GM13977 (cell line): ENCODE results near the gene ILK.

ENCODE experiments used
- DNase-seq: peaks from one replicate; pipeline ENCODE4 v3.0.0; 2012; ENCODE audit warnings: low spot score
- in situ Hi-C: fragments of 300-500 bp; cut with MboI; formaldehyde crosslinking; loops from one replicate; pipeline ENCODE4 v1.12.0; 2022; ENCODE audit warnings: low sequenced_read_pairs, low pct_unique_long_range_greater_than_20kb, mixed read lengths, inconsistent platforms; ENCODE audit not compliant: unreplicated experiment
- TF ChIP-seq, protein P1 (sequence below): IDR thresholded peaks from 2 replicates; pipeline ENCODE4 v1.5.1; 2012; ENCODE audit warnings: mild to moderate bottlenecking, control low read depth; ENCODE audit not compliant: insufficient read depth; ENCODE audit errors: extremely low read depth, missing control alignments

The ILK gene

DNA sequence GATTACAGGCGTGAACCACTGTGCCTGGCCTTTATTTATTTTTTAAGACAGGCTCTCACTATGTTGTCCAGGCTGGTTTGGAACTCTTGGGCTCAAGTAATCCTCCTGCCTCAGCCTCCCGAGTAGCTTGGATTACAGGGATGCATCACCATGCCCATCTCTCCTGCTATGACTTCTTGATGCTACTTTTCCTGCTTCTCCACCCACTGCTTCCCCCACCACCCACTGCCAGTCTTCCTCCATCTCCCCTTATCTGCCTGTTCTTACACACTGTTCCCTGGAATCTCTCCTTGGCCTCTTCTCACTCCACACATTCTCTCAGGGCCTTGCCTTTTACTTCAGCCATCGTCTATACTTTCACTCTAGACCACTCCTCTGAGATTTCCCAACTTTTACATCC lies 32.9 kb downstream of the ILK start:
- TF ChIP-seq, protein P1, sequence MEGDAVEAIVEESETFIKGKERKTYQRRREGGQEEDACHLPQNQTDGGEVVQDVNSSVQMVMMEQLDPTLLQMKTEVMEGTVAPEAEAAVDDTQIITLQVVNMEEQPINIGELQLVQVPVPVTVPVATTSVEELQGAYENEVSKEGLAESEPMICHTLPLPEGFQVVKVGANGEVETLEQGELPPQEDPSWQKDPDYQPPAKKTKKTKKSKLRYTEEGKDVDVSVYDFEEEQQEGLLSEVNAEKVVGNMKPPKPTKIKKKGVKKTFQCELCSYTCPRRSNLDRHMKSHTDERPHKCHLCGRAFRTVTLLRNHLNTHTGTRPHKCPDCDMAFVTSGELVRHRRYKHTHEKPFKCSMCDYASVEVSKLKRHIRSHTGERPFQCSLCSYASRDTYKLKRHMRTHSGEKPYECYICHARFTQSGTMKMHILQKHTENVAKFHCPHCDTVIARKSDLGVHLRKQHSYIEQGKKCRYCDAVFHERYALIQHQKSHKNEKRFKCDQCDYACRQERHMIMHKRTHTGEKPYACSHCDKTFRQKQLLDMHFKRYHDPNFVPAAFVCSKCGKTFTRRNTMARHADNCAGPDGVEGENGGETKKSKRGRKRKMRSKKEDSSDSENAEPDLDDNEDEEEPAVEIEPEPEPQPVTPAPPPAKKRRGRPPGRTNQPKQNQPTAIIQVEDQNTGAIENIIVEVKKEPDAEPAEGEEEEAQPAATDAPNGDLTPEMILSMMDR, result no peak

DNA sequence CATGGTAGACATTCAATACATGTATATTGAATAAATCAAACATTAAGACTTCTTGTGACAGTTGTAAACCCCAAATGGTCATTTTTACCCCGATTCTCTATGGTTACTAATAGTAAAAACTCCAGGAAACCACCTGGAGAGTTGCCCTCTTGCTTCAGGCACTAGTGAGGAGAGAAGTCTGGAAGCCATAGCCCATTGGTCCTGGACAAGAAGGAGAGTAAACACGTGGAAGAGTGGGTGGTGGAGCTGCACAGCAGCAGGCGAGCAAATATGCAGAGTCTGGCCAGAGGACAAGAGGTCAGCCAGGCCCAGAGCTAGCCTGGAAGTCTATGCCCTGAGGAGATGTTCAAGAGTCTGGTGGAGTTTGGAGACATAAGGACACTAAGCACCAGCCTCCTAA lies 34.3 kb downstream of the ILK start:
- in situ Hi-C loops, result no loop called here

More for the DNA sequence above, 32.9 kb downstream of the ILK start:
- in situ Hi-C loops, result no loop called here
- DNase-seq, result no peak

DNA sequence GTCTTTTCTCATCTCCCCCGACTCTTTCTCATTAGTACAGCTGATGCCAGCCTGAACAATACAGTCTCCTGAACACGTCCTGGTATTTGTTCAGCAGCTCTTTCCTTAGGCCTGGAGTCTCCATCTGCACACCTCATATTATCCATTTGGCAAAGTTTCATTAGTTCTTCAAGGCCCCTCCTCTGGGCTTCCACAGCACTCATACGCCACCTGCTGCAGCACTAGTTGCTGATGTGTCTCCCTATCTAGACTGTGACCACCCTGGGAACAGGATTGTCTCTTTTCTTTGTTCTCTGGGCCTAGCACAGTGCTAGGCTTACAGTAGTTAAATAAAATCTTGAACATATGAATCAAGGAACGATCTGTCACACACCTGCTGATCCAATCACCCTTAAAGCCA lies 34.9 kb downstream of the ILK start:
- no peak for DNase-seq
- in situ Hi-C loops, result no loop called here
- TF ChIP-seq, protein P1, result no peak

More for the DNA sequence above, 34.3 kb downstream of the ILK start:
- TF ChIP-seq, protein P1, result no peak
- no peak for DNase-seq

DNA sequence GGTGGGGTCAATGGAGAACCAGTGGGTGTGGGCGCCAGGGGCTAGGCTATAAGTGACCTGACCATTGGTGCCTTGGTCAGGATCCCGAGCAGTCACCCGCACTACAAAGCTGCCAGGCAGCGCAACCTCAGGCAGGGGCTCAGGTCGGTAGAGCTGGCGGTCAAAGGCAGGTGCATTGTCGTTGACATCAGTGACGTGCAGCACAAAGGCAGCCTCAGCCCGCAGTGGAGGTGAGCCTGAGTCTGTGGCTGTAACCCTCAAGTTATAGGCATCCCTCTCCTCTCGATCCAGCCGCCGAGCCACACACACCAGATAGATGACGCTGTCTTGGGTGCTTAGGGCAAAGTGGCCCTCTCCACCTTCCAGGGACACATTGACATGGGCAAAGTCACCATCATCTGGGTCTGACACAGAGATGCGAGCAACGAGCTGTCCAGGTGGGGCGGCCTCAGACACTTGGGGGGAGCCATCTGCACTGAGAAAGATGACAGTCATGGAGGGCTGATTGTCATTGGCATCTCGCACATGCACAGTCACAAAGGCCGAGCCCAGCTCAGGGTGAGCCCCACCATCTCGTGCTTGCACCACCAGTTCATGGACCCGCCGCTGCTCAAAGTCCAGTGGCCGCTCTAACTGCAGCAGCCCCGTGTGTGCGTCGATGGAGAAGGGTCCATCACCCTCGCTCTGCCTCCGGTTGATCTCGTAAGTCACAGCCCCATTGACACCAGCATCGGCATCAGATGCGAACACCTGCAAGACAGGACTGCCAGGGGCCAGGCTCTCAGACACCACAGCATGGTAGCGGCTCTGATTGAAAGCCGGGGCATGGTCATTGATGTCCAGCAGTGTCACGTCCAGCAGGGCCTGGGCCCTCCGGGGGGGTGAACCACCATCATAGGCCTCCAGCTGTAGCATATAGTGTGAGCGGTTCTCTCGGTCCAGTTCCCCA lies 36.7 kb downstream of the ILK start:
- DNase-seq, result no peak
- TF ChIP-seq, protein P1, result no peak
- in situ Hi-C loops, result no loop called here

DNA sequence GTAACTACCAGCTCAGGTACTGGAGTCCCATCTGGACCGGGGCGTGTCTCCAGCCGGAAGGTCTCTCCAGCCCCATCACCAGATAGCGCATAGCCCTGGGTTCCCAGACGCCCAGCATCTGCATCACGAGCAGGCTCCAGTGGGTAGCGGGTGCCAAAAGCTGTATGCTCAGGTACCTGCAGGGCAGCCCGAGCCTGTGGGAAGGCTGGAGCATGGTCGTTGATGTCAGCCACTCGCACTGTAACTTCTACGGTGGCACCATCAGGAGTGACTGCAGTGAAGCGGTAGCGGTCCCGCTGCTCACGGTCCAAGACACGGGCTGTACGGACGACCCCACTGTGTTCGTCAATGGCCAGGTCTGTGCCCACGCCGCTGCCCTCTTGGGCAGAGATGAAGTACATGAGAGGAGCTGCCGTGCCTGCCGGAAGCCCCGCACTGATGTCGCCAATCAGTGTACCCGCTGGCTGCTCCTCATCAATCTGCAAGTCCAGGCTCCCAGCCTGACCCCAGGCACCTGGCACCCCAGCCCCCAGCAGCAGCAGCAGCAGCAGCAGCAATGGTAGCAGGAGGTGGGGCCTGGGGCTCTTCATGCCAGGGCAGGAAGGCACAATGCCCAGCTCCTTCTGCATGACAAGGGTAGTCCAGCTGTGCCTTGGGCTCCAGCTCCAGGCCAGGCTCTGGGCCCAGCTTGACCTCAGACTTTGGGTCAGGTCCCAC lies 37.6 kb downstream of the ILK start:
- TF ChIP-seq, protein P1, result no peak

DNA sequence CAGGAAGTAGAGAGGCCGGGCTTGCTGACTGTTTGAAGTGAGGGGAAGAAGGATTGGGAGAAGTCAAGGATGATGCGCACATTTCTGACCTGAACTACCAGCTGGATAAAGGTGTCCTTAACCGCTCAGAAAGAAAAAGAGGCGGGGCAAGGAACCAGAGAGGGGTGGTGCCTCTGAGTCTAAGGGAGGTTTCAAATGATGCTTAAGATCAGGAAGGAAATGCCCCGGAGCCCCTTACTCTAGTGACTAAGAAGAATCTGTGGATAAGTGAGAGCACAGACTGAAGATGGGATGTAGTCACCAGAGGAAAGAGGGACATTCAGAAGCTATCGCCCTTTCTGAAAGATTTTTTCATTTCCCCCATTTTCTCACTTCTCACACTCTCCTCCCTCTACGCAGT lies 39.4 kb downstream of the ILK start:
- DNase-seq, result no peak
- TF ChIP-seq, protein P1, result no peak
- in situ Hi-C loops, result no loop called here

More for the DNA sequence above, 37.6 kb downstream of the ILK start:
- no peak for DNase-seq
- in situ Hi-C loops, result no loop called here
